ENCODE measurements around the gene TSPAN18. TPM values are rescaled to one million over a fixed set of nuclear protein-coding genes. Genes with fewer than 3 reads are reported as not detected.

The TSPAN18 gene
- total RNA-seq, 1 experiment from 2014 or later, result 18.3 TPM

DNA sequence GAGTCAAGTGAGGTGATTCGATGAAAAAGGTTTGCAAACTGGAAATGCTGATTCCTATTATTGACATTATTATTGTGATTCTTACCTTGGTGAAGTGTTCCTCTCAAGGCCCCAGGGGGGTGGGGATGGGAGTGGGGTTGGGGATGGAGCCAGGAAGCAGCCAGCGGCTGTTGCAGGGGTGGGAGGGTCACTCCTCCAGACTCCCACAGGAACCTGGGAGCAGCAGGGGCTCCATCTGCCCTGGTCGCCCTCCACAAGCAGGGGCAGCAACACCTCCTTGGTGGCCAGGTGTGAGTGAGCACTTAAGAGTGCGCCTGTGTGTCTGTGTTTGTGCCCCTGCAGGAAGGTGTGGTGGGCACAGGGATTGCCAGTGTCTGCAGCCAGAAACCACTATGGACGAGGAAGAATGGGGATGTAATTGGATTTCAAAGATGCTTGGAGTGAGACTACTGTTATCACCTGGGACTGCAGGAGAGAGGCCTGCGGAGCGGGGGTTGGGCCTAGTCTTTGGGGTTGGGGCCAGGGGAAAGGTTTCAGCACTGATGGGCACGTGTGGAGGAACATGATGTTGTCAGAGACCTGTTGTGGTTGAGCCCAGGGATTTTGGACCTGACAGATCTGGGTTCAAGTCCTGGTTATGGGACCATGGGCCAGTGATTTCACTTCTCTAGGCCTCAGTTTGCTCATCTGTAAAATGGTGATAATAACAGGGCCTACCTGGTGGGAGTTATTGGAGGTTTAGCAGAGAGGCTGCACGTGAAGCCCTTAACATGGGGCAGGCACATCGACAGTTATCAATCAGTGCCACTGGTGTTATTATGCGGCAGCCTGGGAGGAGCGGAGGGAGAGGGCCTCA is 227.5 kb downstream of the TSPAN18 start:
- intact Hi-C loops (cut with micrococcal nuclease), result no loop called here
- TF ChIP-seq, protein P1, sequence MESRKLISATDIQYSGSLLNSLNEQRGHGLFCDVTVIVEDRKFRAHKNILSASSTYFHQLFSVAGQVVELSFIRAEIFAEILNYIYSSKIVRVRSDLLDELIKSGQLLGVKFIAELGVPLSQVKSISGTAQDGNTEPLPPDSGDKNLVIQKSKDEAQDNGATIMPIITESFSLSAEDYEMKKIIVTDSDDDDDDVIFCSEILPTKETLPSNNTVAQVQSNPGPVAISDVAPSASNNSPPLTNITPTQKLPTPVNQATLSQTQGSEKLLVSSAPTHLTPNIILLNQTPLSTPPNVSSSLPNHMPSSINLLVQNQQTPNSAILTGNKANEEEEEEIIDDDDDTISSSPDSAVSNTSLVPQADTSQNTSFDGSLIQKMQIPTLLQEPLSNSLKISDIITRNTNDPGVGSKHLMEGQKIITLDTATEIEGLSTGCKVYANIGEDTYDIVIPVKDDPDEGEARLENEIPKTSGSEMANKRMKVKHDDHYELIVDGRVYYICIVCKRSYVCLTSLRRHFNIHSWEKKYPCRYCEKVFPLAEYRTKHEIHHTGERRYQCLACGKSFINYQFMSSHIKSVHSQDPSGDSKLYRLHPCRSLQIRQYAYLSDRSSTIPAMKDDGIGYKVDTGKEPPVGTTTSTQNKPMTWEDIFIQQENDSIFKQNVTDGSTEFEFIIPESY (IDR thresholded peaks at IDR 0.05; ENCODE audit: extremely low read depth, insufficient replicate concordance, low read length), result no peak
- TF ChIP-seq CEBPB (IDR thresholded peaks at IDR 0.05; ENCODE audit: low read depth), result no peak
- TF ChIP-seq, protein P2, sequence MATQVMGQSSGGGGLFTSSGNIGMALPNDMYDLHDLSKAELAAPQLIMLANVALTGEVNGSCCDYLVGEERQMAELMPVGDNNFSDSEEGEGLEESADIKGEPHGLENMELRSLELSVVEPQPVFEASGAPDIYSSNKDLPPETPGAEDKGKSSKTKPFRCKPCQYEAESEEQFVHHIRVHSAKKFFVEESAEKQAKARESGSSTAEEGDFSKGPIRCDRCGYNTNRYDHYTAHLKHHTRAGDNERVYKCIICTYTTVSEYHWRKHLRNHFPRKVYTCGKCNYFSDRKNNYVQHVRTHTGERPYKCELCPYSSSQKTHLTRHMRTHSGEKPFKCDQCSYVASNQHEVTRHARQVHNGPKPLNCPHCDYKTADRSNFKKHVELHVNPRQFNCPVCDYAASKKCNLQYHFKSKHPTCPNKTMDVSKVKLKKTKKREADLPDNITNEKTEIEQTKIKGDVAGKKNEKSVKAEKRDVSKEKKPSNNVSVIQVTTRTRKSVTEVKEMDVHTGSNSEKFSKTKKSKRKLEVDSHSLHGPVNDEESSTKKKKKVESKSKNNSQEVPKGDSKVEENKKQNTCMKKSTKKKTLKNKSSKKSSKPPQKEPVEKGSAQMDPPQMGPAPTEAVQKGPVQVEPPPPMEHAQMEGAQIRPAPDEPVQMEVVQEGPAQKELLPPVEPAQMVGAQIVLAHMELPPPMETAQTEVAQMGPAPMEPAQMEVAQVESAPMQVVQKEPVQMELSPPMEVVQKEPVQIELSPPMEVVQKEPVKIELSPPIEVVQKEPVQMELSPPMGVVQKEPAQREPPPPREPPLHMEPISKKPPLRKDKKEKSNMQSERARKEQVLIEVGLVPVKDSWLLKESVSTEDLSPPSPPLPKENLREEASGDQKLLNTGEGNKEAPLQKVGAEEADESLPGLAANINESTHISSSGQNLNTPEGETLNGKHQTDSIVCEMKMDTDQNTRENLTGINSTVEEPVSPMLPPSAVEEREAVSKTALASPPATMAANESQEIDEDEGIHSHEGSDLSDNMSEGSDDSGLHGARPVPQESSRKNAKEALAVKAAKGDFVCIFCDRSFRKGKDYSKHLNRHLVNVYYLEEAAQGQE (IDR thresholded peaks at IDR 0.05; ENCODE audit: low read depth), result no peak
- TF ChIP-seq SIN3A (IDR thresholded peaks at IDR 0.05; ENCODE audit: low read depth), result no peak
- TF ChIP-seq, protein P3, sequence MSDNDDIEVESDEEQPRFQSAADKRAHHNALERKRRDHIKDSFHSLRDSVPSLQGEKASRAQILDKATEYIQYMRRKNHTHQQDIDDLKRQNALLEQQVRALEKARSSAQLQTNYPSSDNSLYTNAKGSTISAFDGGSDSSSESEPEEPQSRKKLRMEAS (IDR thresholded peaks at IDR 0.05), result no peak
- no peak for TF ChIP-seq EGR1 (IDR thresholded peaks at IDR 0.05; ENCODE audit: low read depth)
- TF ChIP-seq JUND (IDR thresholded peaks at IDR 0.05), result no peak
- TF ChIP-seq TCF7L2 (IDR thresholded peaks at IDR 0.05; ENCODE audit: borderline replicate concordance, extremely low read depth, insufficient read depth, insufficient read length), result no peak
- TF ChIP-seq, protein P4, sequence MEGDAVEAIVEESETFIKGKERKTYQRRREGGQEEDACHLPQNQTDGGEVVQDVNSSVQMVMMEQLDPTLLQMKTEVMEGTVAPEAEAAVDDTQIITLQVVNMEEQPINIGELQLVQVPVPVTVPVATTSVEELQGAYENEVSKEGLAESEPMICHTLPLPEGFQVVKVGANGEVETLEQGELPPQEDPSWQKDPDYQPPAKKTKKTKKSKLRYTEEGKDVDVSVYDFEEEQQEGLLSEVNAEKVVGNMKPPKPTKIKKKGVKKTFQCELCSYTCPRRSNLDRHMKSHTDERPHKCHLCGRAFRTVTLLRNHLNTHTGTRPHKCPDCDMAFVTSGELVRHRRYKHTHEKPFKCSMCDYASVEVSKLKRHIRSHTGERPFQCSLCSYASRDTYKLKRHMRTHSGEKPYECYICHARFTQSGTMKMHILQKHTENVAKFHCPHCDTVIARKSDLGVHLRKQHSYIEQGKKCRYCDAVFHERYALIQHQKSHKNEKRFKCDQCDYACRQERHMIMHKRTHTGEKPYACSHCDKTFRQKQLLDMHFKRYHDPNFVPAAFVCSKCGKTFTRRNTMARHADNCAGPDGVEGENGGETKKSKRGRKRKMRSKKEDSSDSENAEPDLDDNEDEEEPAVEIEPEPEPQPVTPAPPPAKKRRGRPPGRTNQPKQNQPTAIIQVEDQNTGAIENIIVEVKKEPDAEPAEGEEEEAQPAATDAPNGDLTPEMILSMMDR (IDR thresholded peaks at IDR 0.05 in 2 of 3, conservative IDR thresholded peaks at IDR 0.05 in 1 of 3; ENCODE audit: borderline replicate concordance in 1 of 3, insufficient read depth in 1 of 3, low read depth in 2 of 3, low read length in 2 of 3), result no peak
- no peak for TF ChIP-seq RAD21 (IDR thresholded peaks at IDR 0.05; ENCODE audit: low read depth)
- no peak for TF ChIP-seq YY1 (IDR thresholded peaks at IDR 0.05; ENCODE audit: extremely low read depth, insufficient replicate concordance, low read depth, low read length)
- TF ChIP-seq EZH2 (IDR thresholded peaks at IDR 0.05), result no peak
- no peak for TF ChIP-seq ZNF274 (IDR thresholded peaks at IDR 0.05; ENCODE audit: low read depth, low read length)
- TF ChIP-seq ELF1 (IDR thresholded peaks at IDR 0.05; ENCODE audit: borderline replicate concordance, low read depth), result no peak
- TF ChIP-seq POLR2A (IDR thresholded peaks at IDR 0.05; ENCODE audit: borderline replicate concordance, extremely low read depth, insufficient read depth, insufficient read length), result no peak
- TF ChIP-seq POLR2AphosphoS5 (IDR thresholded peaks at IDR 0.05; ENCODE audit: low read depth, low read length), result no peak
- TF ChIP-seq FOSL1 (IDR thresholded peaks at IDR 0.05; ENCODE audit: low read depth), result no peak
- TF ChIP-seq SP1 (IDR thresholded peaks at IDR 0.05; ENCODE audit: low read depth), result no peak
- Histone ChIP-seq H3K79me2 (ENCODE audit: insufficient read depth, low read length) (no peaks in the 10 kb centered on the region), H2AFZ (ENCODE audit: low read depth, low read length, poor library complexity, severe bottlenecking) (no peak overlapping the region), H3K4me1 (ENCODE audit: control insufficient read depth in 1 of 2, insufficient read depth in 2 of 2, low read length in 2 of 2) (peaks cover 4 to 18% of the 10 kb centered on the region in 2 experiments; a peak in 3 of 4 replicates), H3K4me3 (replicated peaks in 1 of 2; ENCODE audit: low read depth in 1 of 2, low read length in 2 of 2) (no peak overlapping the region), H3K36me3 (ENCODE audit: control insufficient read depth in 1 of 2, insufficient read depth in 2 of 2, low read length in 2 of 2) (no peaks in the 10 kb centered on the region), H3K27me3 (ENCODE audit: insufficient read depth, low read length) (no peaks in the 10 kb centered on the region), H3K9me2 (ENCODE audit: insufficient read depth) (no peaks in the 10 kb centered on the region), H3K9me3 (ENCODE audit: control insufficient read depth in 1 of 2, insufficient read depth in 1 of 2, low read depth in 1 of 2, low read length in 2 of 2) (no peaks in the 10 kb centered on the region), H4K20me1 (ENCODE audit: insufficient read depth) (no peaks in the 10 kb centered on the region), H3K9ac (ENCODE audit: low read length) (no peak overlapping the region), H3K4me2 (ENCODE audit: low read length) (no peak overlapping the region), H3K27ac (ENCODE audit: low read depth, low read length) (no peak overlapping the region)
- ChIA-PET RAD21 (ENCODE audit: low non-redundant PET in 1 of 2, low total read pairs in 2 of 2, uncharacterized antibody in 2 of 2, unreplicated experiment in 2 of 2) (no interaction called here), CTCF (interaction anchor here (0.7 to 1.2 kb wide), 2 partner anchors 149 to 151 kb away, joined by 4 to 5 read pairs; no protein-coding TSS in a partner anchor), POLR2A (no interaction called here)
- ATAC-seq, result no peak
- no TSS peak for BruUV-seq (replicated peaks)
- DNase-seq (ENCODE audit: low read depth, low spot score), result no peak

Data from HCT116 (cell line).